Trophoblast cell (in vitro differentiated cells and primary cell): ENCODE data around the gene SAV1.

Source experiments
- DNase-seq, 2 donors: peaks; one replicate each; pipeline ENCODE4 v3.0.0-alpha.2; 2016
- H2AFZ ChIP-seq: 2 replicates; pipeline ENCODE4 v1.6.1; 2013; ENCODE audit warnings: low read length, moderate library complexity, mild to moderate bottlenecking; ENCODE audit not compliant: insufficient read depth, poor library complexity
- H2AK5ac ChIP-seq: 2 replicates; pipeline ENCODE4 v1.6.1; 2013; ENCODE audit warnings: mild to moderate bottlenecking, low read length
- H2BK120ac ChIP-seq: 2 replicates; pipeline ENCODE4 v1.6.1; 2013; ENCODE audit warnings: low read length, mild to moderate bottlenecking, moderate library complexity; ENCODE audit not compliant: insufficient read depth, poor library complexity
- H2BK12ac ChIP-seq: 2 replicates; pipeline ENCODE4 v1.6.1; 2013; ENCODE audit warnings: mild to moderate bottlenecking, low read length, moderate library complexity
- H2BK5ac ChIP-seq: 2 replicates; pipeline ENCODE4 v1.6.1; 2013; ENCODE audit warnings: low read length, low read depth, moderate library complexity, mild to moderate bottlenecking; ENCODE audit not compliant: poor library complexity
- H3K14ac ChIP-seq: 2 replicates; pipeline ENCODE4 v1.6.1; 2013; ENCODE audit warnings: mild to moderate bottlenecking, low read length
- H3K18ac ChIP-seq: 2 replicates; pipeline ENCODE4 v1.6.1; 2013; ENCODE audit warnings: mild to moderate bottlenecking, low read length
- H3K23ac ChIP-seq: 2 replicates; pipeline ENCODE4 v1.6.1; 2013; ENCODE audit warnings: low read length
- H3K27ac ChIP-seq: 2 replicates; pipeline ENCODE4 v1.5.1; 2013; ENCODE audit warnings: low read depth, mild to moderate bottlenecking, inconsistent platforms, low read length, moderate library complexity
- H3K27me3 ChIP-seq: 2 replicates; pipeline ENCODE4 v1.6.1; 2013; ENCODE audit warnings: inconsistent platforms, mild to moderate bottlenecking, low read length, moderate library complexity; ENCODE audit not compliant: insufficient read depth
- H3K36me3 ChIP-seq, 2 experiments: 1 replicate in 1 of 2; 2 replicates in 1 of 2; pipeline ENCODE4 v1.6.1; 2013; ENCODE audit warnings: low read length in 2 of 2, mild to moderate bottlenecking in 2 of 2, moderate library complexity in 1 of 2; ENCODE audit not compliant: insufficient read depth in 2 of 2, control insufficient read depth in 1 of 2
- H3K4ac ChIP-seq: 2 replicates; pipeline ENCODE4 v1.6.1; 2013; ENCODE audit warnings: low read depth, mild to moderate bottlenecking, low read length, moderate library complexity
- H3K4me1 ChIP-seq, 2 experiments: 1 replicate in 1 of 2; 2 replicates in 1 of 2; pipeline ENCODE4 v1.6.1; 2013; ENCODE audit warnings: low read length in 2 of 2, mild to moderate bottlenecking in 2 of 2, moderate library complexity in 1 of 2; ENCODE audit not compliant: insufficient read depth in 2 of 2, control insufficient read depth in 1 of 2
- H3K4me2 ChIP-seq: 2 replicates; pipeline ENCODE4 v1.6.1; 2013; ENCODE audit warnings: inconsistent platforms, mild to moderate bottlenecking, low read length, moderate library complexity
- H3K4me3 ChIP-seq: 2 replicates; pipeline ENCODE4 v1.5.1; 2013; ENCODE audit warnings: mild to moderate bottlenecking, low read depth, low read length, inconsistent platforms
- H3K79me1 ChIP-seq: one replicate; pipeline ENCODE4 v1.6.1; 2013; ENCODE audit warnings: low read length
- H3K79me2 ChIP-seq: 2 replicates; pipeline ENCODE4 v1.6.1; 2013; ENCODE audit warnings: low read length, mild to moderate bottlenecking; ENCODE audit not compliant: control insufficient read depth, insufficient read depth, poor library complexity
- H3K9ac ChIP-seq: 2 replicates; pipeline ENCODE4 v1.6.1; 2013; ENCODE audit warnings: mild to moderate bottlenecking, low read length
- H3K9me3 ChIP-seq: 2 replicates; pipeline ENCODE4 v1.6.1; 2013; ENCODE audit warnings: low read depth, mild to moderate bottlenecking, control low read depth, inconsistent platforms, low read length; ENCODE audit not compliant: insufficient read depth
- H4K12ac ChIP-seq: 2 replicates; pipeline ENCODE4 v1.6.1; 2013; ENCODE audit warnings: low read depth, mild to moderate bottlenecking, low read length, moderate library complexity
- H4K8ac ChIP-seq: 2 replicates; pipeline ENCODE4 v1.6.1; 2013; ENCODE audit warnings: low read depth, mild to moderate bottlenecking, low read length, moderate library complexity
- H4K91ac ChIP-seq: one replicate; pipeline ENCODE4 v1.6.1; 2013; ENCODE audit warnings: low read depth, mild to moderate bottlenecking, low read length, moderate library complexity
- WGBS: extraction: QIAGEN DNeasy Blood & Tissue Kit; methylation state at CpG from one replicate; pipeline ENCODE4 v1.1.7; 2013; ENCODE audit warnings: missing lambda C conversion rate; ENCODE audit not compliant: insufficient read length, insufficient coverage; ENCODE audit errors: extremely low coverage; 5-methylcytosine and 5-hydroxymethylcytosine counted together

Gene SAV1

DNA sequence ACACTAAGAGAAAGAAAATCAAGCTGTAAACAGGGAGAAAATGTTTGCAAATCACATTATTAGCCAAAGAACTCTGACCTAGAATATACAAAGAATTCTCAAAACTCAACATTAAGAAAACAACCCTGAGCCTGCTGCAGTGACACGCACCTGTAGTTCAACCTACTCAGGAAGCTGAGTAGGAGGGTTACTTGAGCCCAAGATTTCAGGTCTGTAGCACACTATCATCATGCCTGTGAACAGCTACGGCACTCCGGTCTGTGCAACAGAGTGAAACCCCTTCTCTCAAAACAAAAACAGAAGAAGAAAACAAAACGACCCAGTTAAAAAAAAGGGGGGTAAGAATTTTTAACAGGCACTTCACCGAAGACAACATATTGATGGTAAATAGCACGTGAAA, 20.8 kb downstream of the SAV1 start:
- Histone ChIP-seq H2AFZ (no peak overlapping the region), H4K8ac (no peak overlapping the region), H3K23ac (no peak overlapping the region), H3K27ac (no peak overlapping the region), H3K79me1 (no peaks in the 10 kb centered on the region), H3K18ac (no peak overlapping the region), H3K4me2 (no peak overlapping the region), H3K79me2 (no peaks in the 10 kb centered on the region), H2BK12ac (no peak overlapping the region), H3K9me3 (no peaks in the 10 kb centered on the region), H3K14ac (no peak overlapping the region), H3K36me3 (peaks cover 2 to 3% of the 10 kb centered on the region in 2 experiments), H2AK5ac (no peak overlapping the region), H4K91ac (no peak overlapping the region), H3K27me3 (no peaks in the 10 kb centered on the region), H4K12ac (no peak overlapping the region), H3K9ac (no peak overlapping the region), H3K4ac (no peak overlapping the region), H2BK120ac (no peak overlapping the region), H3K4me3 (no peak overlapping the region), H3K4me1 (no peaks in the 10 kb centered on the region), H2BK5ac (no peak overlapping the region)
- no peak for DNase-seq
- WGBS = no CpG with 5 or more reads among the region's 6 CpGs

GRCh38 chr14:50635141-50635540, 33.0 kb downstream of the SAV1 start:
- H3K23ac ChIP-seq = no peak overlapping the region
- no peak overlapping the region for H3K4me3 ChIP-seq
- no peak overlapping the region for H3K9ac ChIP-seq
- H2BK120ac ChIP-seq = no peak overlapping the region
- no peak overlapping the region for H2BK5ac ChIP-seq
- no peak overlapping the region for H4K8ac ChIP-seq
- H3K79me1 ChIP-seq = no peaks in the 10 kb centered on the region
- H2BK12ac ChIP-seq = no peak overlapping the region
- no peak overlapping the region for H3K4ac ChIP-seq
- no CpG with 5 or more reads among the region's 2 CpGs for WGBS
- H3K27me3 ChIP-seq = no peaks in the 10 kb centered on the region
- no peak overlapping the region for H3K4me2 ChIP-seq
- H3K9me3 ChIP-seq = no peaks in the 10 kb centered on the region
- H3K14ac ChIP-seq = no peak overlapping the region
- no peak overlapping the region for H3K27ac ChIP-seq
- no peak overlapping the region for H2AK5ac ChIP-seq
- peak in 1 of 2 donors; percentile 28 for DNase-seq
- H4K91ac ChIP-seq = no peak overlapping the region
- no peak overlapping the region for H4K12ac ChIP-seq
- no peak overlapping the region for H2AFZ ChIP-seq
- no peak overlapping the region for H3K18ac ChIP-seq
- no peaks in the 10 kb centered on the region for H3K4me1 ChIP-seq
- H3K79me2 ChIP-seq = no peaks in the 10 kb centered on the region
- H3K36me3 ChIP-seq = peaks cover 4 to 9% of the 10 kb centered on the region in 2 experiments

DNA sequence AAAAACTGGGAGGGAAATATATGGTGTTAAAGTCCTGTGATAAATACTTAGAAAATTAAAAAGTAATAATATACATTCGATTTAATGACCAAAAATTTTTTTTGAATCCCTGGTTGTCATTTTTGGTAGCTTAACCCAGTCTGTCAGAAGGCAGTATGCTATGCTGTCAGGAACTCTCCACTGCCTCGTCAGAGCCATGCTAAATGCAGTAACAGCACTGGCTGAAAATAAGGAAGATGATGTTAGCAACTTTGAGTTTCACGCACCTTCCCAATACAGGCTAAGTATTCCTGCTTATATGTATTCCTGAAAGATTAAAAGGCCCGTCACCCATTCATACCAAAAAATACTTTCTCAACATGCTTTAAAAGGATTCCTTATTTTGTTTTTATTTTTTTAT, 34.2 kb downstream of the SAV1 start:
- DNase-seq = no peak
- Histone ChIP-seq H3K27me3 (no peaks in the 10 kb centered on the region), H2BK5ac (no peak overlapping the region), H3K4me3 (no peak overlapping the region), H3K79me1 (no peaks in the 10 kb centered on the region), H4K12ac (no peak overlapping the region), H2BK12ac (no peak overlapping the region), H2BK120ac (no peak overlapping the region), H3K23ac (no peak overlapping the region), H3K9ac (no peak overlapping the region), H3K79me2 (no peaks in the 10 kb centered on the region), H4K8ac (no peak overlapping the region), H3K4ac (no peak overlapping the region), H3K27ac (no peak overlapping the region), H2AK5ac (no peak overlapping the region), H2AFZ (no peak overlapping the region), H3K18ac (no peak overlapping the region), H3K14ac (no peak overlapping the region), H3K4me2 (no peak overlapping the region), H3K36me3 (peaks cover 3 to 5% of the 10 kb centered on the region in 2 experiments), H3K9me3 (no peaks in the 10 kb centered on the region), H4K91ac (no peak overlapping the region), H3K4me1 (no peaks in the 10 kb centered on the region)
- WGBS = no CpG with 5 or more reads among the region's 4 CpGs

DNA sequence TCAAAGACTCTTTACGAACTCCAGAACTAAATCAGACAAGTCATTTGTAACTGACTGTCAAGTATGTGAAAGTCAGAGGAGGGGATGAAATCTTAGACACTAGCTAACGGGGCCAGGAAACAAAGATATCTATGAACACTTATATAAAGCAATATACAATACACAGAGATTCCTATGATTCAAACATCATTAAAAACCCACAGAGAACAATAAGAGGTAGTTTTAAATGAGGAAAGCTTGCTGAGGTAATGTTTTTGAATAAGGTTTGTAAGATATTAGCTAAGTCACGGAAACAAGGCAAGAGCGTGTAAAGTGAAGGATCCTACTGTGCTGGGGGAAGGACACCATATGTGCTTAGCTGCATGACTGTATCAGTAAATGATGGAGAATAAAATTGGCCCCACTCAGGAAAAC, 36.7 kb downstream of the SAV1 start:
- Histone ChIP-seq H3K14ac (no peak overlapping the region), H4K12ac (no peak overlapping the region), H3K79me1 (no peaks in the 10 kb centered on the region), H3K18ac (no peak overlapping the region), H3K9me3 (no peaks in the 10 kb centered on the region), H3K27ac (no peak overlapping the region), H3K79me2 (no peaks in the 10 kb centered on the region), H4K8ac (no peak overlapping the region), H3K36me3 (peaks cover 2 to 5% of the 10 kb centered on the region in 2 experiments), H3K4me1 (no peaks in the 10 kb centered on the region), H2AFZ (no peak overlapping the region), H2BK5ac (no peak overlapping the region), H3K27me3 (no peaks in the 10 kb centered on the region), H2BK12ac (no peak overlapping the region), H3K4me2 (no peak overlapping the region), H4K91ac (no peak overlapping the region), H3K4ac (no peak overlapping the region), H2BK120ac (no peak overlapping the region), H3K4me3 (no peak overlapping the region), H3K9ac (no peak overlapping the region), H3K23ac (no peak overlapping the region), H2AK5ac (no peak overlapping the region)
- no peak for DNase-seq
- no CpG with 5 or more reads among the region's 4 CpGs for WGBS
